GM21515 (cell line): Measurements from ENCODE around the gene EFHC1.

Experiments
- ATAC-seq: cut with Tn5 transposase; IDR thresholded peaks from one replicate; pipeline ENCODE4 v1.9.1; 2021; ENCODE audit not compliant: unreplicated experiment

Gene EFHC1

GRCh38 chr6:52516269-52516668 is 96.1 kb downstream of the EFHC1 start:
- ATAC-seq = no peak

GRCh38 chr6:52516943-52517342 is 96.8 kb downstream of the EFHC1 start:
- ATAC-seq = no peak

- ATAC-seq = peak; percentile 77
Observed at GRCh38 chr6:52517502-52518278, 97.5 kb downstream of the EFHC1 start.

- no peak for ATAC-seq
Observed at GRCh38 chr6:52518279-52518945, 98.3 kb downstream of the EFHC1 start.

GRCh38 chr6:52519618-52520017 is 99.5 kb downstream of the EFHC1 start:
- ATAC-seq = no peak

- ATAC-seq = no peak
Observed at GRCh38 chr6:52522151-52522626, 102.0 kb downstream of the EFHC1 start.

- ATAC-seq = no peak
Observed at GRCh38 chr6:52522655-52523054, 102.5 kb downstream of the EFHC1 start.

GRCh38 chr6:52523378-52524142 is 103.4 kb downstream of the EFHC1 start:
- ATAC-seq = no peak

GRCh38 chr6:52524918-52525317 is 104.8 kb downstream of the EFHC1 start:
- no peak for ATAC-seq

- no peak for ATAC-seq
Observed at GRCh38 chr6:52526634-52527033, 106.5 kb downstream of the EFHC1 start.

- ATAC-seq = no peak
Observed at GRCh38 chr6:52527436-52527835, 107.3 kb downstream of the EFHC1 start.

- ATAC-seq = peak; percentile 59
Observed at GRCh38 chr6:52529311-52529710, 109.2 kb downstream of the EFHC1 start.

- ATAC-seq = no peak
Observed at GRCh38 chr6:52530351-52530750, 110.2 kb downstream of the EFHC1 start.

- no peak for ATAC-seq
Observed at GRCh38 chr6:52531396-52531795, 111.3 kb downstream of the EFHC1 start.

GRCh38 chr6:52531834-52532233 is 111.7 kb downstream of the EFHC1 start:
- ATAC-seq = no peak

GRCh38 chr6:52532457-52532856 is 112.3 kb downstream of the EFHC1 start:
- ATAC-seq = no peak

- ATAC-seq = no peak
Observed at GRCh38 chr6:52533491-52533890, 113.3 kb downstream of the EFHC1 start.

GRCh38 chr6:52534363-52534762 is 114.2 kb downstream of the EFHC1 start:
- no peak for ATAC-seq

- ATAC-seq = no peak
Observed at GRCh38 chr6:52534966-52535390, 114.8 kb downstream of the EFHC1 start.

GRCh38 chr6:52535711-52536423 is 115.7 kb downstream of the EFHC1 start:
- ATAC-seq = peak; percentile 21

- ATAC-seq = peak; percentile 57
Observed at GRCh38 chr6:52536424-52536916, 116.3 kb downstream of the EFHC1 start.
